Raji (cell line): ENCODE data around the gene NPAS3.

Experiments used
- POLR2A ChIP-seq: IDR thresholded peaks from 2 replicates; pipeline ENCODE4 v1.6.1; 2011; ENCODE audit warnings: low read depth, low read length, control low read depth; ENCODE audit not compliant: insufficient read depth

Gene NPAS3

GRCh38 chr14:33127531-33127930 is 188.9 kb downstream of the NPAS3 start:
- TF ChIP-seq POLR2A = no peak

- TF ChIP-seq POLR2A = no peak
These were observed 193.1 kb downstream of the NPAS3 start for GRCh38 chr14:33131801-33132200.

GRCh38 chr14:33134162-33134561 is 195.5 kb downstream of the NPAS3 start:
- no peak for TF ChIP-seq POLR2A

DNA sequence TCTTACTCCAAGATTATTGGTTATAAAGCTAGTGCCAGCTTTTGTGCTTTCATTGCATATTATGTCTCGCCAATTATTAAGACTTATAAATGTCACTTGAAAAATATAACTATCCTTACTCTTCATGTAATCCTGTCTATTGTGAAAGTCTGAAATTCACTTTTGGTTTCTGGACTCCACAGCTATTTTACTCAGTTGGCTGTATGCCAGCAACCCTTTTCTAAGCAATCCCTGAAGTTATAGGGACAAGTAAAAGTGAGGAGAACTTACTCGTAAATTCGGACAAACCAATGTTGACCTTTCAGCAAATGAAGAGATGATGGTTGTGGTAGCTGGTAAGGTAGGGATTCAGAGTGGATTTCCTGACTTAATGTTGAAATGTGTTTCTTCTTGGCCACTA is 196.3 kb downstream of the NPAS3 start:
- TF ChIP-seq POLR2A = no peak

GRCh38 chr14:33150666-33151428 is 212.2 kb downstream of the NPAS3 start:
- no peak for TF ChIP-seq POLR2A

DNA sequence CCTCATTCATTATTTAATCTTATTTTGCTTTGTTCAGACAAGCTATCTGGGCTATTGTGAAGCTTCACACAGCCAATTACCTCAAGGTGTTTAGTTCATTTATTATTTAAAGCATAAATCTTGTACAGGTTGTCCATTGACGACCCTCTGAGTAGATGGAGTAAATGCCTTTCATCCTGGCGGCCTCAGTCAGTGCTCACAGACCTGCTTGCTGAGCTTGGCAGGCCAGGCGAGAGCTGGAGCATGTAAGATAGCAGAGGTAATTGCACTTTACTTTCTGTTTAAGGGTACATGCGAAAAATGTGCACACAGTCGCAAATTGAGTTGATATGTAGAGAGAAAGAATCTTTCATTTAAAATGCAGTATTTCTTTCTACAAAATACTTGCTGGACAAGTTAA is 224.4 kb downstream of the NPAS3 start:
- TF ChIP-seq POLR2A = no peak

- TF ChIP-seq POLR2A = no peak
These were observed 224.9 kb downstream of the NPAS3 start for GRCh38 chr14:33163600-33163999.

DNA sequence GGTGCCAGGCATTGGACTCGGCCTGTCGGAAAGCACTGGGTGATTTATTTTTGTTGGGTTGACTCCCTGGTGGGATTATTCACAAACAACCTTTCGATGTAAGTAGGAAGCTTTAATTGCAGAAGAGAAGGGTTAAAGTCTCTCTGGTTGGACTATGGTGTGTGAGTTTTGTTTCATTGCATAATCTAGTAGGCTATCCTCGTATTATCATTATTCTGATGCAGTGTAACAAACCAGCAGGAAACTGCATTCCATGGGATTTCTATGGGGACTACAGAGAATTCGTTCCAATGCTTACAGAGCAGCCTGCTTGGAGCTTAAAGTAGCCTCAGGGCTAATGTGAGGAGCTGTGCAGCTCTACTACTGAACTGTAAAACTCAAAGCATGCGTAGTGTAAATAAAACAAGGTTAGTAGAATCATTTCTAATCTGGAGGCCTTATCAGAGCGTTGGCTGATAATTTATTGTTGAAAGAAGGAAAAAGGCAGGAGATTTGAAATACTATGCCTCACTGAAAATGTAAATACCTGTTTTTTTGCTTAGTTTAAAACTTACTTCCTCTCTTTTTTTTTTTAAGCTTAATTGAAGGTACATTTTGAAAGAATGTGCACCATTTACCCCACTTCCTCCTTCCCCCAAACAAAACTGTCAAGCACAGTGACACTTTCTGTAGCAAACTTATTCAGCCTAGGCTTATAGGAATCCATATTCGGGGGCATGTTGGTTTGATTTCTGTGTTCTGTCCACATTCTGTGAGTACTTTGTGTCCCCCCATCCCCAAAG is 226.7 kb downstream of the NPAS3 start:
- no peak for TF ChIP-seq POLR2A

GRCh38 chr14:33165926-33166289 is 227.2 kb downstream of the NPAS3 start:
- no peak for TF ChIP-seq POLR2A

DNA sequence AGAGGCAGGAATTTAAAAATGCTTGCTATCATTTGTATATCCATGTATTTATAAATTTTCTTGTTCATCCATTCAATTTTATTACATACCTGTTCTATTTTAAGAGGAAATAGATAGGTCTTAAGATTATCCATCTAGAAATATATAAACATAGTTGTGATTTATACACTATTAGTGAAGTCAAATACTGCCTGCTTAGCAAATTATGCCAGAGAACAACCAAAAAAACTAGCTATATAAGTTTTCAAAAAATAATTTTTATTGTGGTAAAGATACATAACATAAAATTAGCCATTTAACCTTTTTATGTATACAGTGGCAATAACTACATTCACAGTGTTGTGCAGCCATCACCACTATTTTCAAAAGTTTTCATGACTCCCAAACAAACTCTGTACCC is 237.3 kb downstream of the NPAS3 start:
- TF ChIP-seq POLR2A = no peak

- no peak for TF ChIP-seq POLR2A
These were observed 245.9 kb downstream of the NPAS3 start for GRCh38 chr14:33184587-33184986.

DNA sequence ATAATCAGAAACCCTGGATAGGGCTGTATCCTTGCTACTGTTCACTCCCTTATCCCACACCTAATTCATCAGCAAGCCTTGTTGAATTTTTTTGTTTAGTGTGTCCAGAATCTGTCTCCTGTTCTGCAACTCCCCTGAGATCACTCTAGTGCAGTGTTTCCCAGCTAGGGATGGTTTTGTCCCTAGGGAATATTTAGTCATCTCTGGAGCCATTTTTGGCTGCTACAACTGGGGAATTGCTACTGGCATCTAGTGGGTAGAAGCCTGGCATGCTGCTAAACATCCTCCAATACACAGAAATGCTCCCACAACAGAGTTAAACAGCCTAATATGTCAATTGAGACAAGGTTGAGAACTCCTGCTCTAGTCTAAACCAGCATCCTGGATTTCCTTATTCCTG is 248.0 kb downstream of the NPAS3 start:
- no peak for TF ChIP-seq POLR2A

GRCh38 chr14:33188880-33189279 is 250.2 kb downstream of the NPAS3 start:
- TF ChIP-seq POLR2A = no peak

DNA sequence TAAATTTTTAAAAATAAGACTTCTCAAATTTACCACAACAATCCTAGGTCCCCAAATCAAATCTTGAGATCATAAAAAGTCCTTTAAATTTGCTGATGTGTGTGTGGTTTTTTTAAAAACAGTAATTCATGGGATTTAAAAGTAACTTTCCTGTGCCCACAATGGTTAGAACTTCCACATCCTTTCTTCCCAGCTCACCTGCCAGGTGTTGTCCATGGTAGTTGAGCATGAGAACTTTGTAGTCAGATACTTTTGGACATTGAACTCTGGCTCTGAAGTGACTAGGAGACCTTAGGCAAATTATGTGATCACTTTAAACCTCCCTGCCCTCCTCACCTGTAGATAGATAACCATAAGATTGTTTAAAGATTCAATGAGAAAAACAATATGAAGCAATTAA is 253.2 kb downstream of the NPAS3 start:
- no peak for TF ChIP-seq POLR2A

DNA sequence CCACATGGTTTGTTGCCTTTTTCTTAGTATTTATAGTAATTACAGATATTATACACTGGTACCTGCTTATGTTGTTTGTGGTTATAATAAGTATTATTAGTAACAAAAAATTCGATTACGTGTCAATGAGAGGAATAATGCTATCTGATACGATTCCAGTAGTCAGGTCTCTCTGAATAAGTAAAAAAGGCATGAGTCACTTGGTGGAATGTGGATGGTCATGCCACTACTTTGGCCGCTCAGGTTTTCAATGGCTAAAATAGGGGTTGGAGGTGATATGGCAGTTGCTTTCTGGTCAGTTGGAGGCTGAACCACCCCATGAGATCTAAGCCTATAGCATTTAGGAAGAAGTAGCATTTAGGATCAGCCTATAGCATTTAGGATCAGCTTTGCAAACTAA is 255.9 kb downstream of the NPAS3 start:
- TF ChIP-seq POLR2A = no peak

GRCh38 chr14:33198684-33199083 is 260.0 kb downstream of the NPAS3 start:
- TF ChIP-seq POLR2A = no peak

DNA sequence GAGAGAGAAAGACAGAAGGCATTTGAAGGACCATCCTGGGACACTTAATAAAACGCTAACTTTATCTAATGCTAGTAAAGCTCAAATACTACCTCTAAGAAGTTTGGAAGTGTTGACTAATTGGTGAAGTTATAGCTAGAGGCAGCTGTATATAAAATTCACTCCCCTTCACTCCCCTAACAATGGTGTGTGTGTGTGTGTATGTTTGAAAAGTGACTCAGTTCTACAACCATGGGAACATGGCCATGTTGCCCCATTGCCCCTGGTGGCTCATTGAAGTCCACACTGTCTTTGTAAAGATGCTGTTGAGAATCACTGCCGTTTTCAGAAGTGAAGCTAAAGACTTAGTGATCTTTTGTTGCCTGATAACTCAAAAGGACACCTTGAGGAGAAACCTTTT is 262.4 kb downstream of the NPAS3 start:
- no peak for TF ChIP-seq POLR2A

DNA sequence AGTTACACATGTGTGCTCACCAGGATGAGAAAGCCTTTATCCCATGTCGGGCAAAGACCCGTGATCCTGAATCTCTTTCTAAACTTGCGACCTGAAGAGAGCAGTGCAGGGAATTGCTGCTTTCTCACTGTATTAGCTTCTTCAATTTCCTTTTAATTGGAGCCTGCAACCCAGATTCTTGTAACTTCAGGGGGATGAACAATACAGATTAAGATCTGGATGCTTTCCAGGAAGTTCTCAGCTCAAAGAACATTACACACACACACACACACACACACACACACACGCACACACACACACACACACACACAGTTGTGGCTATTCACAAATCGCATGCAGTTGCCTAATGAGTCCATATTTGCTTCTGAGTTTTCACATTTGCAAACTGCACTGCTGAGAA is 268.3 kb downstream of the NPAS3 start:
- TF ChIP-seq POLR2A = no peak
